GM13976 (cell line): ENCODE data around the gene FAN1.

ENCODE experiments used
- DNase-seq: peaks from one replicate; pipeline ENCODE4 v3.0.0; 2012; ENCODE audit warnings: low spot score
- in situ Hi-C: fragments of 300-500 bp; cut with MboI; formaldehyde crosslinking; loops from one replicate; pipeline ENCODE4 v1.12.0; 2022; ENCODE audit warnings: low sequenced_read_pairs, mixed read lengths, inconsistent platforms; ENCODE audit not compliant: unreplicated experiment
- TF ChIP-seq, protein P1 (sequence below): IDR thresholded peaks from 2 replicates; pipeline ENCODE4 v1.5.1; 2012; ENCODE audit warnings: borderline replicate concordance, mild to moderate bottlenecking; ENCODE audit not compliant: insufficient read depth; ENCODE audit errors: extremely low read depth, missing control alignments, control extremely low read depth

FAN1 gene

DNA sequence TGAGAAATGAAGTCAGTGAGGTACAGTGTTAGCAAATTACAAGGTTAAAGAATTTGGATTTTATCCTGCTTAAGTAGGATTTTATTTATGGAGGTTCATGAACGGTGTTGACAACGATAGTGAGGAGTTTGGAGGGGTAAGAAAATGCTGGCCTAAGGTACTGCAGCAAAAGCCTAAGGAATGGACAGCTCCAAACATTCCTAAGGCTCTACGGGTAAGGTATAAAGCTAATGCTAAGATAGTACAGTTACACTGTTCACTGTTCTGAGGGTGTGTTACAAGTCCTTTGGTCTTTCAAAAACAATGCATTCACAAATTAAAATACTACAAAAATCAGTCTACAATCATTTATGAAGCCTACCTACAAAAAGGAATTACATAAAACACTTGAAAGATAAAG, 80.4 kb downstream of the FAN1 start:
- DNase-seq = no peak
- in situ Hi-C loops = no loop called here
- TF ChIP-seq, protein P1, sequence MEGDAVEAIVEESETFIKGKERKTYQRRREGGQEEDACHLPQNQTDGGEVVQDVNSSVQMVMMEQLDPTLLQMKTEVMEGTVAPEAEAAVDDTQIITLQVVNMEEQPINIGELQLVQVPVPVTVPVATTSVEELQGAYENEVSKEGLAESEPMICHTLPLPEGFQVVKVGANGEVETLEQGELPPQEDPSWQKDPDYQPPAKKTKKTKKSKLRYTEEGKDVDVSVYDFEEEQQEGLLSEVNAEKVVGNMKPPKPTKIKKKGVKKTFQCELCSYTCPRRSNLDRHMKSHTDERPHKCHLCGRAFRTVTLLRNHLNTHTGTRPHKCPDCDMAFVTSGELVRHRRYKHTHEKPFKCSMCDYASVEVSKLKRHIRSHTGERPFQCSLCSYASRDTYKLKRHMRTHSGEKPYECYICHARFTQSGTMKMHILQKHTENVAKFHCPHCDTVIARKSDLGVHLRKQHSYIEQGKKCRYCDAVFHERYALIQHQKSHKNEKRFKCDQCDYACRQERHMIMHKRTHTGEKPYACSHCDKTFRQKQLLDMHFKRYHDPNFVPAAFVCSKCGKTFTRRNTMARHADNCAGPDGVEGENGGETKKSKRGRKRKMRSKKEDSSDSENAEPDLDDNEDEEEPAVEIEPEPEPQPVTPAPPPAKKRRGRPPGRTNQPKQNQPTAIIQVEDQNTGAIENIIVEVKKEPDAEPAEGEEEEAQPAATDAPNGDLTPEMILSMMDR = no peak

DNA sequence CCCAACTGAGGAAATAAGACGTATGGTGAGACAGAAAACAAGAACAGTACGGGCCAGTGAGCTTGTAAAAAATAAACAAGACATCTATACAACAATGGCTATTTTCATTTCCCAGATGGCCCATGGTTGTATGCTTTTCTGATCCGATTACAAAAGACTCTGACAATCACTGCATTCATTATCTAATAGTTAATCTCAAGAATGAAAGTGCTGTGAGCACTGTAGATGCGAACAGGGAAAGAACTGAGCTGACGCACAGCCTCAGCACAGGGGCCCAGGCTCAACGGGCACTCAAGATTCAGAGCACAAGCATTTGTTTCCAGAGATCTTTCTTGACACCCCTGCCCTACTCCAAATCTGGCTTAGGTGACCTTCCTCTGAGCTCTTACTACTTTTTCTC, 80.8 kb downstream of the FAN1 start:
- TF ChIP-seq, protein P1 = no peak
- in situ Hi-C loops = no loop called here
- DNase-seq = no peak

DNA sequence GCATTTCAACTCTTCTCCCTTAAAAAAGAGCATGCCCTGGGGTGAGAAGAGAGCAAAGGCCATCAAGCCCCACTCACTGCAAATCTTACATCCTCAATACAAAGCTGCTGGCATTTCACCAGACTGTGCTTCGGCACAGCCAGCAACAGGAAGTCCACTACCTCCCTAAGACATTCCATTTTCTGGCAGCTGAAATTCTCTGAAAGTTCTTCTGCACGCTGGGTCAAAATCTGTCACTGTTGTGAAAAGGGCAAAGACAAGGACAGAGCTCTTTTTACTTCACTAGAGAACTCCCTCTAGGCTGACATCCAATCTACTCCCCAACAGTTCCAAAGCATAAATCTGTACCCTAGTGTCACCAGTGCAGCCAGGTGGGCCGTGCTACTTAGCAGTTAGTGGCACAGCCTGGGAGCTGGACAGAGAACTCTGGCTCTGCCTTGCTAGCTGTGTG, 81.4 kb downstream of the FAN1 start:
- no peak for DNase-seq
- in situ Hi-C loops = no loop called here
- TF ChIP-seq, protein P1 = no peak

DNA sequence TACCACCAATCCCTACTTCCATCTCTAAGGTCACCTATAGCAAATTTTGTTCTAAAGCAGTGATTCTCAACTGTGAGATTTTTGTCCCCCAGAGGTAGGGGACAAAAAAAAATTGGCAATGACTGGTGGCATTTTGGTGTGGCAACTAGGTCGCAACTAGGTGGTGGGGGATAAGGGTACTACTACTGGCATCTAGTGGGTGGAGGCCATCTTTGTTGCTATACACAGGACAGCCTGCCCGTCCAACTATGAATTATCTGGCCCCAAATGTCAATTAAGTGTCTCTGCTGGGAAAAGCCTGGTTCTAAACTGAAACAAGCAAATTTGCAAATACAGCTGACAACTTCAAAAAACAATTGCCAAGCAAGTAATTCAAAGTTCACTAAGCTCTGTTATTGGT, 86.3 kb downstream of the FAN1 start:
- in situ Hi-C loops = no loop called here
- TF ChIP-seq, protein P1 = no peak
- no peak for DNase-seq

GRCh38 chr15:30990446-30991254, 86.9 kb downstream of the FAN1 start:
- DNase-seq = peak; percentile 24
- in situ Hi-C loops = no loop called here
- TF ChIP-seq, protein P1 = no peak

DNA sequence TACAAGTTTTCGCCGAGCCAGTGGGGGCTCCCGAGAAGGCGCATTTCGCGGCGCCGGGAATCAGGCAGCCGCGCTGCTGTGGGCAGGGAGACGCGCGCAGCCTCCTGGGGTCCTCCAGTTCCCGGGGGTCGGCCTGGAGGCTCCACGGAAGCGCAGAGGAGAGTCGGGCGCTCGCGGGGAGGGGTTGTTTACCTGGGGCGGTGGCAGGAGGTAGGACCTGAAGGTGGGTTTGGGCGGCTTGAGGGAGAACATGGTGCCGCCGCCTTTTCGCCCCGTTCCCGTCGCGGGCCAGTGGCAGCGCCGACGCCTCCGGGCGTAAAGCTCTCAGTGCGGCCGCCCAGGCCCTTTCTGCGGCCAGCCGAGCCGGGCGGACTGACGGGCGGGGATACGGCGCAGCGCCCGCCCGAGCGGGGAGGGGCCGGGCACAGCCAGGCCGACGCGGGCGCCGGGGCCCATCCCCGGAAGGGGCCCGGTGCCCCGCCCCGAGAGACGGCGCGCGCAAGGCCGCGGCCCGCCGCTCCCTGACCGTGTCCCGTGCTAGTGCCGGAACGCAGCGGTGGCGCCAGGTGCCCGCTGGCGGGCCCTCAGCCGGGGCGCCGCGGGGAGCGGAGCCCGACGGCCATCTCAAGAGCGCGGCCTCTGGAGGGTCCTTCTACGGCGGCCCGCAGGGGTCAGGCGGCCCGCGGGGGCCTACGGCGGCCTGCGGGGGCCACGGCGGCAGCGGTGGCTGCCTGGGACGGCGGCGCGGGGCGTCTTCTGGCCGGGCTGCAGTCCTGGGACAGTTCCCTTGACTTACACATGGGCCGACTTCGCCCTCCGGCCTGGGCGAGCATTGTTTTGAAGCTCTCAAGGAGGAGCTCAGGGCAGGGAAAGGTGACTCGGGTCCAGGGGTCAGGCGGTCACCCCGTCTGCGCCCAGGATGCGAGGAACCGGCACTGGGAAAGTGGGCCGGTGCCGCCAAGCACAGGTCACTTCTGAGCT, 87.8 kb downstream of the FAN1 start, which contains the start of gene MTMR10:
TSS of gene MTMR10 (minus strand) at position 374 of the 981 bp plus-strand sequence. CDS start at position 252, 122 bp downstream.
- TF ChIP-seq, protein P1 = no peak
- peak; percentile 95 for DNase-seq
- in situ Hi-C loops = no loop called here
